ENCODE measurements around the gene PHF20.
"Not testable (repeated sequence)": the region's sequence is repeated elsewhere in the genome, so short reads cannot be mapped to it uniquely, and the experiment has no call there.

PHF20 gene

DNA sequence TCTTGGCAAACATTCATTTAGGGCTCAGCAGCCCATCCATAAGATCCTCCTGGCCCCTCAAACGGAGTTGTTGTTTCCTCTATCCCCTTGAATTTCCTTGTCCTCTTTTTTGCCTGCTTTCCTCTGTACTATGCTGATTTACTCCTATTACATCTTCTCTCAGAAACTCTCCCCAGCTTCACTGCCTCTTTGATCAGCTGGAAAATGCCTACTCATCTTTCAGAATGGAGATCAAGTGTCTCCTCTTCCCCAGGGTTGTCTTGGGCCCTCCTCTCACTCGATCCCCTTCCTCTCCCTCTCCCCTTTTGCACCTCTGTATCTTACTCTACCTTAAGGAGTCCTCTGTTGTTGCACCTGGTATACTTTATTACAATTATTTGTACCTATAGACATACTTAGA lies 60.2 kb downstream of the PHF20 start:
- Mint-ChIP-seq H3K27me3 (ENCODE audit: low read depth) (no peaks in the 10 kb centered on the region), H3K36me3 (ENCODE audit: low read depth) (peaks cover 21% of the 10 kb centered on the region), H3K9me3 (no peaks in the 10 kb centered on the region)

DNA sequence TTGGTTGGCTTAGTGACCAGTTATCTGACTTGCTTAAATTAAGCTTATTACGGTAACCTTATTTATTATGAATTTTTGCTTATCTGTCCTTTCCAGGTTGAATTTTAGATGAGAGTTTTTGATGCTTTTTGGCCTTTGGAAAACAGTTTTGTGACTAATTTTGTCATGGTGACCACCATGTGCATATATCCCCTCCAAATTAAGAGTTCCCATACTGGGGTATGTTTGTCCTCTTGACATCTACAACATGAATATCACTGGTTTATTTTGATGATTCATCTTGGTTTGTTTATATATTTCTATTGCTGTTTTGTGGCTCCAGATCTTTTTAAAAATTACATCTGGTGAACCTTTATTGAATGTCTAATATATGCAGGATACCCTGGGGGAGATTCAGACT lies 61.4 kb downstream of the PHF20 start:
- Mint-ChIP-seq H3K4me1 (ENCODE audit: low read depth) (peaks cover 14% of the 10 kb centered on the region), H3K27me3 (ENCODE audit: low read depth) (no peaks in the 10 kb centered on the region), H3K4me3 (no peak overlapping the region), H3K27ac (no peak overlapping the region), H3K9me3 (no peaks in the 10 kb centered on the region), H3K36me3 (ENCODE audit: low read depth) (peaks cover 25% of the 10 kb centered on the region)

More for the DNA sequence above, 60.2 kb downstream of the PHF20 start:
- H3K27ac Mint-ChIP-seq = no peak overlapping the region
- peaks cover 11% of the 10 kb centered on the region for H3K4me1 Mint-ChIP-seq (ENCODE audit: low read depth)
- no peak overlapping the region for H3K4me3 Mint-ChIP-seq

DNA sequence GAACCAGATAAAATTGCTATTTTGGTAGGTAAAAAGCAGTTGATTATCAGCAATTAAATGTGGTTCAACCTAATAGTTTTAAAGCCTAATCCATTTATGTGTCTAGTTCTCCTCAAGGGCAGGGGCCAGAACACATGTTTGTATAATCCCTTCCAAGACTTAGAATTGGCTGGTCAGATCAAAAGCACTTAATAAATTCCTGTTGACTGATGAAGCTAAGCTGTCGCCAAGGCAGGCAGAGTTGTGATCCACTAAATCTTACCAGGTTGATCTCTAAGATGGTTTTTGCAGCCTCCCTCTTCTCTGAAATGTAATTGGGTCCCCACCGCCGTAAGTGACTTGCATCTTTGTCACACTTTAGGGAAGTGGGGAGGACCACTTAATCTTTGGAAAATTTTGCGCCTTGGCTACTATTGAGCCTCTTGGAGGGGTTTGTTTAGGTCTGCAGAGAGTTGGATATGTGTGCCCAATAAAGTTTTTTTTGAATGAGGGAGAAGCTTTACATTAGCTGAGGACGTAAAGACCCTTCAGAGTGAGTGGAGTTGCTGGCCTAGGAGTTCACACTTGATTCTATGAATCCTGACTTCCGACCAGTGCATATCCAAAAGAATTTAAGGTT lies 65.9 kb downstream of the PHF20 start:
- Mint-ChIP-seq H3K27me3 (ENCODE audit: low read depth) (no peaks in the 10 kb centered on the region), H3K4me1 (ENCODE audit: low read depth) (peaks cover 26% of the 10 kb centered on the region)

DNA sequence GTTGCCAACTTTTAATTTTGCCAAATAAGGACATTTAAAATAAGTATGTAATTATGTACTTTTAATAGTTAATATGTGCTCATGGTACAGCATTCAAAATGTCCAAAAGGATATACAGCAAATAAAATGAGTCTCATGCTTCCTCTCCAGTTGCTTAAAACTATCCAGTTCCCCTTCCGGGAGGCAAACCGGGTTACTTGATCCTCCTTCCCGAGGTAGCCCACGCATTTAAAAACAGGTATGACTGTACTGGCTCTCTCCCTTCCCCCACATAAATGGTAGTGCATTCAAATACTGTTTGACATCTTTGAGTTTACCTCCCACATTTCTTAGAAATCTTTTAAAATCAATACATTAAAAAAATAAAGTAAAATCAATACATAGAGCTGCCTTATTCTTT lies 66.4 kb downstream of the PHF20 start:
- H3K4me1 Mint-ChIP-seq (ENCODE audit: low read depth) = peaks cover 25% of the 10 kb centered on the region
- no peak overlapping the region for H3K27ac Mint-ChIP-seq
- peaks cover 5% of the 10 kb centered on the region for H3K9me3 Mint-ChIP-seq
- peaks cover 21% of the 10 kb centered on the region for H3K36me3 Mint-ChIP-seq (ENCODE audit: low read depth)
- no peaks in the 10 kb centered on the region for H3K27me3 Mint-ChIP-seq (ENCODE audit: low read depth)
- H3K4me3 Mint-ChIP-seq = no peak overlapping the region

More for the DNA sequence above, 65.9 kb downstream of the PHF20 start:
- Mint-ChIP-seq H3K36me3 (ENCODE audit: low read depth) (peaks cover 19% of the 10 kb centered on the region), H3K9me3 (peaks cover 4% of the 10 kb centered on the region), H3K27ac (no peak overlapping the region), H3K4me3 (no peak overlapping the region)

DNA sequence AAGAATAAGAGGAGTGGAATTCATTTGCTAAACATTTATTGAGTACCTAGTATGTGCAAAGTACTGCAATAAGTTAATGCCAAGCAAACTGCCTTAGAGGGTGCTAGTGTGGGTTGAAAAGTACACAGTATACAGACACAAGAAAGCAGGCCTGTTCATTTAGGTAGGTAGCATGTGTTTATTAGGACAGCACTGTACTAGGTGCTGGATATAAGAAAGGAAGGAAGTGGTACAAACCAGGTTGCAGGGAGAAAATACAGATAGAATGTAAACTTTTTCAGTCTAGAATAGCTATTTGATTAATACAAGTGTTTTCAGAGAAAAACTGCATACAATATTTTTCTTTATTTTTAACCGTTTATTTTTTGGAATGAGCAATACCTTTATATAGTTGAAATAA lies 68.1 kb downstream of the PHF20 start:
- Mint-ChIP-seq H3K4me3 (no peak overlapping the region), H3K36me3 (ENCODE audit: low read depth) (peaks cover 25% of the 10 kb centered on the region), H3K4me1 (ENCODE audit: low read depth) (peaks cover 19% of the 10 kb centered on the region), H3K27me3 (ENCODE audit: low read depth) (no peaks in the 10 kb centered on the region), H3K27ac (no peak overlapping the region), H3K9me3 (peaks cover 5% of the 10 kb centered on the region)

DNA sequence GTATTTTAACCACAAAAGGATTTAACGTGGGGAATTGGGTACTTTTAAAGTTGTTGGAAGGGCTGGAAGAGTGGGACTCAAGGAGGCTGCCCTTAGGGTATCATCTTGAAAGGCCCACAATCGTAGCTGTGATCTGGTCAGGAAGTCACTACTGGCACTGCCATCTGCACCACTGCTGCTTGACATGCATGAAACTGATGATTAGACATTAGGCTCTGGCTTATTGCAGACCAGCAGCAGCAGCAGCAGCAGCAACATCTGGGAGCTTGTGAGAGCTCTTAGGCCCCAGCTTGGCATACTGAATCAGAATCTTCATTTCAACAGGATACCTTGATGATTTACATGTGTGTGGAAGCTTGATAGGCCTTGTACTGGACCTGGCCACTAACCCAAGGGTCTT lies 68.6 kb downstream of the PHF20 start:
- Mint-ChIP-seq H3K36me3 (ENCODE audit: low read depth) (peaks cover 25% of the 10 kb centered on the region), H3K4me3 (no peak overlapping the region), H3K9me3 (peaks cover 5% of the 10 kb centered on the region), H3K4me1 (ENCODE audit: low read depth) (peaks cover 19% of the 10 kb centered on the region), H3K27ac (no peak overlapping the region), H3K27me3 (ENCODE audit: low read depth) (no peaks in the 10 kb centered on the region)

DNA sequence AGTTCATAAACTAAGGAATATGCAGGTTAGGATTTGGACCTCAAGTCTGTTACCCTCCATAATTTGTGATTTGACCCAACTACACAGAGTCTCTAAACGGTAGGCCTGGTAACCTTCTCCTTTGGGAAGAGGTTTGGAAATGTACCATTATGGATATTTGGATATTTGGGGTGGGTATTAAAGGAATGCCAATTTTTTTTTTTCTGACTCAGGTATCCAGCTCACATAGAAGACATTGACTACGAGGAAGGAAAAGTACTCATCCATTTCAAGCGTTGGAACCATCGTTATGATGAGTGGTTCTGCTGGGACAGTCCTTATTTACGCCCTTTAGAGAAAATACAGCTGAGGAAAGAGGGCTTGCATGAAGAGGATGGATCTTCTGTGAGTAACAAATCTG lies 70.5 kb downstream of the PHF20 start:
- Mint-ChIP-seq H3K27ac (no peak overlapping the region), H3K4me1 (ENCODE audit: low read depth) (peaks cover 19% of the 10 kb centered on the region), H3K27me3 (ENCODE audit: low read depth) (no peaks in the 10 kb centered on the region), H3K9me3 (peaks cover 5% of the 10 kb centered on the region), H3K36me3 (ENCODE audit: low read depth) (peaks cover 30% of the 10 kb centered on the region), H3K4me3 (no peak overlapping the region)

DNA sequence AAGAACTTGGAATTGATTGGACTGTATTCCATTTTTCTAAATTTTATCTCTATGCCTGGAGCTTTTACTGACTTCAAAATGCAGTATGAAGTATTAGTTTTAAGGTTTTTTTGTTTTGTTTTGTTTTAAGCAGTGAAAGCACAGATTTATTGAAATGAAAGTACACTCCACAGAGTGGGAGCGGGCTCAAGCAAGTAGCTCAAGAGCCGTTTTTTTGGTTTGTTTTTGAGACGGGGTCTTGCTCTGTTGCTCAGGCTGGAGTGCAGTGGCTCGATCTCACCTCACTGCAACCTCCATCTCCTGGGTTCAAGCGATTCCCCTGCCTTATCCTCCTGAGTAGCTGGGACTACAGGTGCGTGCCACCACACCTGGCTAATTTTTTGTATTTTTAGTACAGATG lies 72.1 kb downstream of the PHF20 start:
- not testable (repeated sequence) for H3K4me3 Mint-ChIP-seq; H3K27me3 Mint-ChIP-seq (ENCODE audit: low read depth); H3K27ac Mint-ChIP-seq; H3K9me3 Mint-ChIP-seq
- Mint-ChIP-seq H3K36me3 (ENCODE audit: low read depth) (peaks cover 34% of the 10 kb centered on the region), H3K4me1 (ENCODE audit: low read depth) (peaks cover 12% of the 10 kb centered on the region)

DNA sequence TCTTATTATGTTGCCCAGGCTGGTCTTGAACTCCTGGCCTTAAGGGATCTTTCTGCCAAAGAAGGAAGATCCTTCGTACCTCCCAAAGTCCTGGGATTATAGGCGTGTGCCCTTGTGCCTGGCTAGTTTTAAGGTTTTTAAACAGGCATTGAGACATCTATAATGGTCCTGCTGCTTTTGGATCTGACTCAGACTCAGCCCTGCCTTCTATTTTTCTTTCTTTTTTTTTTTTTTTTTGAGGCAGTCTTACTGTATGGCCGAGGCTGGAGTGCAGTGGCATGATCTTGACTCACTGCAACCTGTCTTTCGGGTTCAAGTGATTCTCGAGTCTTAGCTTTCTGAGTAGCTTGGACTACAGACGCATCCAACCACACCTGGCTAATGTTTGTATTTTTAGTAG lies 73.7 kb downstream of the PHF20 start:
- Mint-ChIP-seq H3K4me3 (no peak overlapping the region), H3K27me3 (ENCODE audit: low read depth) (no peaks in the 10 kb centered on the region), H3K27ac (no peak overlapping the region), H3K9me3 (peaks cover 5% of the 10 kb centered on the region), H3K4me1 (ENCODE audit: low read depth) (peaks cover 4% of the 10 kb centered on the region), H3K36me3 (ENCODE audit: low read depth) (peaks cover 34% of the 10 kb centered on the region)

DNA sequence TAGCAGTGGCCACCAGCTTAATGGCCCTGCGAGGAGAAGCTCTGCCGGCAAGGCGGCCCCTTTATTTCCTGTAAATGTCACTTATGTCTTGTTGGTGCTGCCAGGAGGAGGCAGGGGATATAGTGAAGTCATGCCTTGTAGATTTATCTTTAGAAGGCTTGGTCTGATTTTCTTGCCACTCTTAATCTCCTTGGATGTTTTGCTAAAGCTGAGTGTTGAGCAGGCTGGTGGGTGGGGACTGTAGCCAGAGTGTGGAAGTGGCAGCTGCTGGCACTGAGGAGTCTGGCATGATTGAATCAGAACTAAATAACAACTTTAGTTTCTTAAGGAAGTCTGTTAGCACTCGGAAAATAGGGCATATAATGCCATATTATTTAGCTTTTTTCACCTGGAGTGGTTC lies 77.9 kb downstream of the PHF20 start:
- Mint-ChIP-seq H3K36me3 (ENCODE audit: low read depth) (peaks cover 34% of the 10 kb centered on the region), H3K27ac (peak overlapping the region; percentile 8), H3K9me3 (no peaks in the 10 kb centered on the region), H3K27me3 (ENCODE audit: low read depth) (no peaks in the 10 kb centered on the region), H3K4me1 (ENCODE audit: low read depth) (peaks cover 2% of the 10 kb centered on the region), H3K4me3 (no peak overlapping the region)

DNA sequence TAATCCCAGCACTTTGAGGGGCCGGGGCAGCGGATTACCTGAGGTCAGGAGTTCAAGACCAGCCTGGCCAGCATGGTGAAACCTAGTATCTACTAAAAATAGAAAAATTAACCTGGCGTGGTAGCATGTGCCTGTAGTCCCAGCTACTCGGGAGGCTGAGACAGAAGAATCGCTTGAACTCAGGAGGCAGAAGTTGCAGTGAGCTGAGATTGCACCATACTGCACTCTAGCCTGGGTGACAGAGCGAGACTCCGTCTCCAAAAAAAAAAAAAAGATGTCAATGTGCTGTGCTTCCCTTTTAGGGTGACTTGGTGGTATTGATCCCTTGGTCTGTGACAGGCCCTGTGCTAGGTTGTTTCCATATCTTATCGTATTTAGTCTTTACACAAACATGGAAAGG lies 79.8 kb downstream of the PHF20 start:
- not testable (repeated sequence) for H3K9me3 Mint-ChIP-seq; H3K27me3 Mint-ChIP-seq (ENCODE audit: low read depth); H3K27ac Mint-ChIP-seq; H3K4me1 Mint-ChIP-seq (ENCODE audit: low read depth); H3K4me3 Mint-ChIP-seq
- H3K36me3 Mint-ChIP-seq (ENCODE audit: low read depth) = peaks cover 37% of the 10 kb centered on the region

DNA sequence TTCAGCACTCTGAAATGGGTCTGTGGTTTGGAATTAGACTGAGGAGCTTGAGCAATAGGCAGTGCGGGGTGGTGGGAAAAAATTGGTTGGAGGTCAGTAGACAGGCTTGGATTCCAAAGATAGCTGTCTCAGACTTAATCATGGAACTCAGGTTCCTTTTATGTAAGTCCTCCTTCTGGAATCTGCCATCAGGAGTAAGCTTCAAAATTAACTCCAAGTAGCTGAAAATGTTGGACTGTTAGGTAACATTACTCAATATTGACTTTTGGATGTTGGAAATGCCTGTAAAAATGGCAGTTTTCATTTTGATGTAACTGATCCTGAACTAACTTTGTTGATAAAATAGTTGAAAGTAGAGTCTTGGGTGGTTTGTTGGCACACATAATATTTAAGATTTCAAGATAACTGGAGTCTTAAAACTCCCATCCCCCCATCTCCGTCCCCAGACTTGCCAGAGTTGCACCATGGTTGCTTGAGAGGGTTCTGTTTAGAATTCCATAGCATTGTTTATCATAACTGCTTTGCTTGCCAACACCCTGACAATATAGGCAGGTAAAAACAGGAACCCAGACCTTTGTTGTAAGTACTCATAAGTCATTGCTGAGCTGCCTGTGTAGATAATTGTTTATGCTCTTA lies 83.0 kb downstream of the PHF20 start:
- no peaks in the 10 kb centered on the region for H3K27me3 Mint-ChIP-seq (ENCODE audit: low read depth)
- no peak overlapping the region for H3K27ac Mint-ChIP-seq
- peaks cover 33% of the 10 kb centered on the region for H3K36me3 Mint-ChIP-seq (ENCODE audit: low read depth)
- peaks cover 9% of the 10 kb centered on the region for H3K4me1 Mint-ChIP-seq (ENCODE audit: low read depth)
- no peaks in the 10 kb centered on the region for H3K9me3 Mint-ChIP-seq
- H3K4me3 Mint-ChIP-seq = no peak overlapping the region

DNA sequence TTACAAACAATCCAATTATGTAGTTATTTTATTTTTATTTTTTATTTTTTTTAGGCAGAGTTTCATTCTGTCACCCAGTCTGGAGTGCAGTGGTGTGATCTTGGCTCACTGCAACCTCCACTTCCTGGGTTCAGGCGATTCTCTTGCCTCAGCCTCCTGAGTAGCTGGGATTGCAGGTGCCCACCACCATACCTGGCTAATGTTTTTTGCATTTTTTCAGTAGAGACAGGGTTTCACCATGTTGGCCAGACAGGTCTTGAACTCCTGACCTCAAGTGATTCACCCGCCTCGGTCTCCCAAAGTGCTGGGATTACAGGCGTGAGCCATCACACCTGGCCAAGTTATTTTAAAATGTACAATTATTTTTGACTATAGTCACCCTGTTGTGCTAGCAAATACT lies 83.8 kb downstream of the PHF20 start:
- H3K27me3 Mint-ChIP-seq (ENCODE audit: low read depth); H3K4me3 Mint-ChIP-seq; H3K27ac Mint-ChIP-seq; H3K9me3 Mint-ChIP-seq; H3K4me1 Mint-ChIP-seq (ENCODE audit: low read depth): not testable (repeated sequence)
- peaks cover 31% of the 10 kb centered on the region for H3K36me3 Mint-ChIP-seq (ENCODE audit: low read depth)

DNA sequence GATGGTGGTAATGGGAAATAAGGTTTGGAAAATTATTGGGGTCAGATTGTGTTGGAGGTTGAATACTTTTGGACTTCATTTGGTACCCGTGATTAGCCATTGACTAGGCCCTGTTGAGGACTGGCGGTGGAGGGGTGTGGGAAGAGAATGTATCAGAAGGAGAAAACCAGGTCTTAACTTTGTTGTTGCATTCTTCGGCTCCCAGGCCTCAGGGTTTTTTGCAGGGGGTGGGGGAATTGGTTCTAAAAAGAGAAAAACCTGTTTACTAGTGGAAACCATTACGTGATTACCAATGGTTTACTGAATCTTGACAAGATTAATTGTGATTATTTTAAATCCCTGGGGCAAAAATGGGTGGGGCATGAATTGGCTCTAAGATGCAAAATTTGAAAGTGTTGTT lies 85.1 kb downstream of the PHF20 start:
- Mint-ChIP-seq H3K27ac (no peak overlapping the region), H3K9me3 (no peaks in the 10 kb centered on the region), H3K4me1 (ENCODE audit: low read depth) (peaks cover 9% of the 10 kb centered on the region), H3K27me3 (ENCODE audit: low read depth) (no peaks in the 10 kb centered on the region), H3K4me3 (no peak overlapping the region), H3K36me3 (ENCODE audit: low read depth) (peaks cover 26% of the 10 kb centered on the region)

DNA sequence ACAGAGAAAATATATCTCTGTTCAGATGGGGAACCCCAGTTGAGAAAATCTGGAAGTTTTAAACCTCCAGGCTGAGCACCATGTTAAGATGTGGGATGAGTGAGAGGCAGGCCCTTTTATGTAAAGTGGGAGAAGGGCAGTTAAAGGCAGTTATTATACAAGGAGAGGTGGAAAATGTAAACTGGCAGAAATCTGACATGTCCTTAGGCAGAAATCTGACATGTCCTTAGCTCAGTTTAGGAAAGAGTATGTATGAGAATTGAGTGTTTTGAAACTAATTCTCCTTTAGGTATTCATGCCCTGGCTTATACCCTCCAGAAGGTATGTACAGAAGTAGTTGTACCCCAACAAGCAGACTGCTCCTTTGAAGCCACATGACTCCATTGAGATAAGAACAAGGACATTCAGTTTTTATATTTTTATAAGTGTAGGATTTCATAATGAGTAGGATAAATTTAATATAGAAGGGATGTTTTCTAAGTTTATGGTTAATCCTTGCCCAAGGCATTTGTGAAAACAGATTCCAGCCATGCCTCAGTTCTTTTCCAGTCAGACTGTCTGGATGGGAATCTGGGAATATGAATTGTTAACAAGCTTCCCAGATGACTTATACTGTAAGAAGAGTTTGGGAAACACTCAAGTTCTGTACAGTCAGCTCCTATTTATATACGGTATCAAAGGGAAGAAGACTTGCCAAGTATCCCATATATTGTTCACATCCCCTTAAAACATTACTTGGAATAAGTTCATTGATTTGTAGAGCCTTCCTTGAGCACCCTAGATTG lies 94.8 kb downstream of the PHF20 start:
- Mint-ChIP-seq H3K27me3 (ENCODE audit: low read depth) (no peaks in the 10 kb centered on the region), H3K36me3 (ENCODE audit: low read depth) (peaks cover 24% of the 10 kb centered on the region), H3K4me1 (ENCODE audit: low read depth) (peaks cover 4% of the 10 kb centered on the region), H3K4me3 (no peak overlapping the region), H3K9me3 (no peaks in the 10 kb centered on the region), H3K27ac (no peak overlapping the region)
